HG03045 (cell line): ENCODE measurements around the gene NETO2.
"Not testable (repeated sequence)": the region's sequence is repeated elsewhere in the genome, so short reads cannot be mapped to it uniquely, and the experiment has no call there.

Experiments
- ATAC-seq: cut with Tn5 transposase; IDR thresholded peaks from one replicate; pipeline ENCODE4 v1.9.1; 2021; ENCODE audit warnings: mild to moderate bottlenecking, moderate library complexity; ENCODE audit not compliant: unreplicated experiment

NETO2 gene

GRCh38 chr16:47143677-47144558 lies at the start of gene NETO2:
TSS of gene NETO2 (minus strand) at chr16:47143945. CDS start at chr16:47143612, 333 bp downstream.
- peak; percentile 59 for ATAC-seq

- ATAC-seq, result no peak
Measured at GRCh38 chr16:47182318-47182717, 38.6 kb upstream of the NETO2 start.

GRCh38 chr16:47181066-47181465 lies 37.3 kb upstream of the NETO2 start:
- ATAC-seq, result not testable (repeated sequence)

GRCh38 chr16:47180073-47180472 lies 36.3 kb upstream of the NETO2 start:
- no peak for ATAC-seq

- no peak for ATAC-seq
Measured at GRCh38 chr16:47175152-47175551, 31.4 kb upstream of the NETO2 start.

GRCh38 chr16:47162670-47163420 lies 19.1 kb upstream of the NETO2 start:
- no peak for ATAC-seq

- no peak for ATAC-seq
Measured at GRCh38 chr16:47161464-47161863, 17.7 kb upstream of the NETO2 start.

- ATAC-seq, result no peak
Measured at GRCh38 chr16:47160422-47160821, 16.7 kb upstream of the NETO2 start.

- ATAC-seq, result no peak
Measured at GRCh38 chr16:47158992-47159391, 15.2 kb upstream of the NETO2 start.

GRCh38 chr16:47156680-47157215 lies 13.0 kb upstream of the NETO2 start:
- no peak for ATAC-seq

- not testable (repeated sequence) for ATAC-seq
Measured at GRCh38 chr16:47152501-47152900, 8.8 kb upstream of the NETO2 start.

GRCh38 chr16:47150067-47150466 lies 6.3 kb upstream of the NETO2 start:
- no peak for ATAC-seq

GRCh38 chr16:47144559-47144877 lies 773 bp upstream of the NETO2 start:
- ATAC-seq, result no peak

GRCh38 chr16:47142821-47143676 lies 696 bp downstream of the NETO2 start:
- peak; percentile 76 for ATAC-seq

- no peak for ATAC-seq
Measured at GRCh38 chr16:47142486-47142820, 1.3 kb downstream of the NETO2 start.

GRCh38 chr16:47141773-47142485 lies 1.8 kb downstream of the NETO2 start:
- ATAC-seq, result peak; percentile 50

GRCh38 chr16:47140686-47141085 lies 3.1 kb downstream of the NETO2 start:
- no peak for ATAC-seq

- no peak for ATAC-seq
Measured at GRCh38 chr16:47139561-47140185, 4.1 kb downstream of the NETO2 start.

GRCh38 chr16:47137925-47138324 lies 5.8 kb downstream of the NETO2 start:
- ATAC-seq, result not testable (repeated sequence)
